HL-60 (cell line): ENCODE data around the gene FBXL20.

ENCODE experiments used
- GABPA ChIP-seq: IDR thresholded peaks from 2 replicates; pipeline ENCODE4 v1.6.1; 2012; ENCODE audit warnings: low read depth
- TF ChIP-seq, protein P1 (sequence below): IDR thresholded peaks from 2 replicates; pipeline ENCODE4 v1.6.1; 2012; ENCODE audit warnings: low read depth; ENCODE audit not compliant: insufficient replicate concordance
- TF ChIP-seq, protein P2 (sequence below): IDR thresholded peaks from one replicate; pipeline ENCODE4 v1.5.1; 2011; ENCODE audit warnings: low read length, control low read depth, inconsistent platforms; ENCODE audit not compliant: insufficient read depth

DNA sequence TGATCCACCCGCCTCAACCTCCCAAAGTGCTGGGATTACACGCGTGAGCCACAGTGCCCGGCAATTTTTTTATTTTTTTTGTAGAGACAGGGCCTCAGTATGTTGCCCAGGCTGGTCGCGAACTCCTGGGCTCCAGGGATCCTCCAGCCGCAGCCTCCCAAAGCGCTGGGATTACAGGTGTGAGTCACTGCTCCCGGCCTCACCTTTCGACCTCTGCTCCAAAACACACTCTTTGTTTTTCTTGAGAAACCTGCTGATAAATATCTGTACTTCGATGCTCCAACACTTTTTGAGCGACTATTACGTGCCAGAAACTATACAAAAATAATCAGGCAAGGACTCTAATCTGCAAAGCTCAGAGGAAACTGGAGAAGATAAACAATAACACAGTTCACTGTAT lies 48.6 kb upstream of the FBXL20 start:
- TF ChIP-seq, protein P1, sequence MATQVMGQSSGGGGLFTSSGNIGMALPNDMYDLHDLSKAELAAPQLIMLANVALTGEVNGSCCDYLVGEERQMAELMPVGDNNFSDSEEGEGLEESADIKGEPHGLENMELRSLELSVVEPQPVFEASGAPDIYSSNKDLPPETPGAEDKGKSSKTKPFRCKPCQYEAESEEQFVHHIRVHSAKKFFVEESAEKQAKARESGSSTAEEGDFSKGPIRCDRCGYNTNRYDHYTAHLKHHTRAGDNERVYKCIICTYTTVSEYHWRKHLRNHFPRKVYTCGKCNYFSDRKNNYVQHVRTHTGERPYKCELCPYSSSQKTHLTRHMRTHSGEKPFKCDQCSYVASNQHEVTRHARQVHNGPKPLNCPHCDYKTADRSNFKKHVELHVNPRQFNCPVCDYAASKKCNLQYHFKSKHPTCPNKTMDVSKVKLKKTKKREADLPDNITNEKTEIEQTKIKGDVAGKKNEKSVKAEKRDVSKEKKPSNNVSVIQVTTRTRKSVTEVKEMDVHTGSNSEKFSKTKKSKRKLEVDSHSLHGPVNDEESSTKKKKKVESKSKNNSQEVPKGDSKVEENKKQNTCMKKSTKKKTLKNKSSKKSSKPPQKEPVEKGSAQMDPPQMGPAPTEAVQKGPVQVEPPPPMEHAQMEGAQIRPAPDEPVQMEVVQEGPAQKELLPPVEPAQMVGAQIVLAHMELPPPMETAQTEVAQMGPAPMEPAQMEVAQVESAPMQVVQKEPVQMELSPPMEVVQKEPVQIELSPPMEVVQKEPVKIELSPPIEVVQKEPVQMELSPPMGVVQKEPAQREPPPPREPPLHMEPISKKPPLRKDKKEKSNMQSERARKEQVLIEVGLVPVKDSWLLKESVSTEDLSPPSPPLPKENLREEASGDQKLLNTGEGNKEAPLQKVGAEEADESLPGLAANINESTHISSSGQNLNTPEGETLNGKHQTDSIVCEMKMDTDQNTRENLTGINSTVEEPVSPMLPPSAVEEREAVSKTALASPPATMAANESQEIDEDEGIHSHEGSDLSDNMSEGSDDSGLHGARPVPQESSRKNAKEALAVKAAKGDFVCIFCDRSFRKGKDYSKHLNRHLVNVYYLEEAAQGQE = no peak
- TF ChIP-seq, protein P2, sequence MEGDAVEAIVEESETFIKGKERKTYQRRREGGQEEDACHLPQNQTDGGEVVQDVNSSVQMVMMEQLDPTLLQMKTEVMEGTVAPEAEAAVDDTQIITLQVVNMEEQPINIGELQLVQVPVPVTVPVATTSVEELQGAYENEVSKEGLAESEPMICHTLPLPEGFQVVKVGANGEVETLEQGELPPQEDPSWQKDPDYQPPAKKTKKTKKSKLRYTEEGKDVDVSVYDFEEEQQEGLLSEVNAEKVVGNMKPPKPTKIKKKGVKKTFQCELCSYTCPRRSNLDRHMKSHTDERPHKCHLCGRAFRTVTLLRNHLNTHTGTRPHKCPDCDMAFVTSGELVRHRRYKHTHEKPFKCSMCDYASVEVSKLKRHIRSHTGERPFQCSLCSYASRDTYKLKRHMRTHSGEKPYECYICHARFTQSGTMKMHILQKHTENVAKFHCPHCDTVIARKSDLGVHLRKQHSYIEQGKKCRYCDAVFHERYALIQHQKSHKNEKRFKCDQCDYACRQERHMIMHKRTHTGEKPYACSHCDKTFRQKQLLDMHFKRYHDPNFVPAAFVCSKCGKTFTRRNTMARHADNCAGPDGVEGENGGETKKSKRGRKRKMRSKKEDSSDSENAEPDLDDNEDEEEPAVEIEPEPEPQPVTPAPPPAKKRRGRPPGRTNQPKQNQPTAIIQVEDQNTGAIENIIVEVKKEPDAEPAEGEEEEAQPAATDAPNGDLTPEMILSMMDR = no peak
- no peak for TF ChIP-seq GABPA
